SK-N-MC (cell line): ENCODE measurements around the gene PKDREJ.

Experiments used
- DNase-seq: peaks from one replicate; pipeline ENCODE4 v3.0.0-alpha.2; 2011; ENCODE audit warnings: low read depth, low spot score
- H3K27ac ChIP-seq: fragments of 200-600 bp; sonication (generic); 2 replicates; pipeline ENCODE4 v1.5.1; 2016; ENCODE audit warnings: mixed run types
- H3K36me3 ChIP-seq: fragments of 200-600 bp; sonication (generic); 2 replicates; pipeline ENCODE4 v1.6.1; 2017; ENCODE audit warnings: antibody characterized with exemption, low read length, mixed read lengths; ENCODE audit not compliant: insufficient read depth
- H3K4me3 ChIP-seq: fragments of 200-600 bp; sonication (generic); 2 replicates; pipeline ENCODE4 v1.5.1; 2016
- H3K9ac ChIP-seq: fragments of 200-600 bp; sonication (generic); 2 replicates; pipeline ENCODE4 v1.8.0; 2017; ENCODE audit warnings: mixed run types, mixed read lengths; ENCODE audit not compliant: insufficient read length
- H3K9me3 ChIP-seq: fragments of 200-600 bp; sonication (generic); 2 replicates; pipeline ENCODE4 v1.6.1; 2017; ENCODE audit warnings: low read depth, mild to moderate bottlenecking, antibody characterized with exemption, low read length, moderate library complexity, mixed read lengths
- EZH2 ChIP-seq: fragments of 200-600 bp; sonication (generic); IDR thresholded peaks from one replicate; pipeline ENCODE4 v1.6.1; 2017; ENCODE audit warnings: antibody characterized with exemption
- FOXP2 ChIP-seq: optimal IDR thresholded peaks from 2 replicates; pipeline ENCODE3; 2011; ENCODE audit warnings: mild to moderate bottlenecking, moderate library complexity; ENCODE audit not compliant: insufficient read depth; ENCODE audit errors: extremely low read length, control extremely low read depth
- POLR2AphosphoS5 ChIP-seq: IDR thresholded peaks from 2 replicates; pipeline ENCODE4 v1.6.1; 2012; ENCODE audit warnings: mild to moderate bottlenecking, low read depth, low read length, borderline replicate concordance

PKDREJ gene

DNA sequence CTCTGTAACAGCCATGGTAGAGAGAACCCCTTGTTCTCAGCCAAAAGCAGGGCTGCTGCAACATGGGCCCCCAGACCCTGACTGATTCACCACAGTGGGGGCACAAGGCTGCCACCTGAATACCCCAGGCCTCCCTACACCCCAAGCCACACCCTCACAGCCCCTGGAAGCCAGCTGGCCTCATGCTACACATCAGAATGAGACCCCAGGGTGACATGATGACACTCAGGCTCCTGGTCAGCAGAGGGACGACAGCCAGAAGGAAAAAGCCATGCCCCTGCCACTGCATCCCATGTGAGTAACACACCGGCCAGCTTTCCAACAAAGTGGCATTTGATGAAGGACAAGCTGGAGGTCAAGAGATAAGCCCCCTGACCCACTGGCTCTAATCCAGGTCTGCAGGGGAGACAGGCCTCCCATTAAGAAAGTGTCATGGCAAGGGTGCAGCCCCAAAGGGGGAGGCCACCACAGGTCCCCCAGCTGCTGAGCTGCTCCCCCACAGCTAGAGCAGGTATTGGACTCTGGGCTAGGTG, 15.6 kb downstream of the PKDREJ start:
- no peak overlapping the region for H3K9ac ChIP-seq
- no peaks in the 10 kb centered on the region; the same call in 1 of the 2 replicates for H3K36me3 ChIP-seq
- no peak for DNase-seq
- TF ChIP-seq EZH2 (no peak), FOXP2 (no peak), POLR2AphosphoS5 (no peak)
- no peak overlapping the region for H3K27ac ChIP-seq
- no peaks in the 10 kb centered on the region for H3K9me3 ChIP-seq
- no peak overlapping the region for H3K4me3 ChIP-seq

- H3K9ac ChIP-seq: no peak overlapping the region
- no peak overlapping the region for H3K4me3 ChIP-seq
- H3K36me3 ChIP-seq: no peaks in the 10 kb centered on the region; the same call in 1 of the 2 replicates
- H3K9me3 ChIP-seq: no peaks in the 10 kb centered on the region
- no peak for TF ChIP-seq POLR2AphosphoS5
- no peak for TF ChIP-seq FOXP2
- no peak for TF ChIP-seq EZH2
- DNase-seq: no peak
- H3K27ac ChIP-seq: no peak overlapping the region
Observed at GRCh38 chr22:46246178-46246577, 17.0 kb downstream of the PKDREJ start.

DNA sequence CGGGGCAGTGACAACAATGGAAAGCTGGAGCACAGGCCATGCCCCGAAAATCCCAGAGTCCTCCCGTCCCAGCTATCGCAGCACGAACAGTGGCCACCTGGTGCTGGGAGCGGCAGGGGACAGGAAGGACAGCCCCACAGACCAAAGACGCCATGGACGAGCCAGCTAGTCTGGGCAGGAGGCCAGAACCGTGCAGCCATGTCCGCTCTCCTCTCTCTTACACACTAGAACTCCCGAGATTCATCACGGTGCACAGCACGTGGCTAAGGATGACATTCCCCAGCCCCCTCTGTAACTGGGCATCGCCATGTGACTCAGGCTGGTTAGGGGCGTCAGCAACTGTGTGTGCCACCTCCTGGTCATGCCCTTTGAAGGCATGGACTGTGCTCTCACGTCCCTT, 17.6 kb downstream of the PKDREJ start:
- H3K4me3 ChIP-seq: no peak overlapping the region
- DNase-seq: no peak
- TF ChIP-seq EZH2 (no peak), POLR2AphosphoS5 (no peak), FOXP2 (no peak)
- H3K9me3 ChIP-seq: no peaks in the 10 kb centered on the region
- H3K27ac ChIP-seq: no peak overlapping the region
- no peak overlapping the region for H3K9ac ChIP-seq
- H3K36me3 ChIP-seq: no peaks in the 10 kb centered on the region; the same call in 1 of the 2 replicates

- H3K9ac ChIP-seq: no peak overlapping the region
- no peaks in the 10 kb centered on the region; the same call in 1 of the 2 replicates for H3K36me3 ChIP-seq
- TF ChIP-seq POLR2AphosphoS5 (no peak), EZH2 (no peak), FOXP2 (no peak)
- DNase-seq: no peak
- H3K4me3 ChIP-seq: no peak overlapping the region
- no peaks in the 10 kb centered on the region for H3K9me3 ChIP-seq
- H3K27ac ChIP-seq: no peak overlapping the region
Observed at GRCh38 chr22:46244771-46245170, 18.4 kb downstream of the PKDREJ start.

- H3K9ac ChIP-seq: no peak overlapping the region
- no peak for DNase-seq
- no peaks in the 10 kb centered on the region; the same call in 1 of the 2 replicates for H3K36me3 ChIP-seq
- TF ChIP-seq POLR2AphosphoS5: no peak
- TF ChIP-seq EZH2: no peak
- no peak for TF ChIP-seq FOXP2
- 0 out of 2 replicates have a peak overlapping the region, but pooled peaks have one; percentile 13 for H3K27ac ChIP-seq
- H3K9me3 ChIP-seq: no peaks in the 10 kb centered on the region
- H3K4me3 ChIP-seq: no peak overlapping the region
Observed at GRCh38 chr22:46242076-46242475, 21.1 kb downstream of the PKDREJ start.

DNA sequence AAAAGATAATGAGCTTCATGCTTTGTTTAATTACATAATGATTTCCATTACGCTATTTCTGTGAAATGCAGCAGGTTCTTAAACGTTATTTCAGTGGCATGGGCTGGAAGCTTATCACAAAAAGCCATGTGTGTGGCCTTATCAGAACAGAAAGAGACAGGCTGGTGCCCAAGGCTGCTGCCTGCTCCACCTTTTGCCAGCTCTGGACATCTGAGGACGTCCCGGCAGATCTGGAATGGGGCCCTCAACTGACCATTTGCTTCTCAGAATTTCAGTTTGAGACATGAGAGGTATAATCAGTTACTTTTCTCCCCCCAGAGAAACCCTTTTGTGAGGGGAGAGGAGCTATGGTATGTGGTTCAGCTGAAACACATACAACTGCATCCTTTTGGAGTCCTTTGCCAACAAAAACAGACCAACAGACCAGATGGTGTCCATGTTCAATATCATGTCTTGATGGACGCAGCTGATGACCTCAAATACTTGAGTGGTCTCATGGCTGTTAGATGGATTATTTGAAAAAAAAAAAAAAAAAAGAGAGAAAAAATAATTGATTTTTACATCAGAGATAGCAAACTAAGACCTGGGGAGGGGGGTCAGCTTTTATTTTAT, 21.6 kb downstream of the PKDREJ start:
- H3K9ac ChIP-seq: no peak overlapping the region
- no peak overlapping the region for H3K4me3 ChIP-seq
- H3K27ac ChIP-seq: no peak overlapping the region
- no peak for DNase-seq
- H3K9me3 ChIP-seq: no peaks in the 10 kb centered on the region
- no peaks in the 10 kb centered on the region; the same call in 1 of the 2 replicates for H3K36me3 ChIP-seq
- TF ChIP-seq FOXP2 (no peak), POLR2AphosphoS5 (no peak), EZH2 (no peak)

DNA sequence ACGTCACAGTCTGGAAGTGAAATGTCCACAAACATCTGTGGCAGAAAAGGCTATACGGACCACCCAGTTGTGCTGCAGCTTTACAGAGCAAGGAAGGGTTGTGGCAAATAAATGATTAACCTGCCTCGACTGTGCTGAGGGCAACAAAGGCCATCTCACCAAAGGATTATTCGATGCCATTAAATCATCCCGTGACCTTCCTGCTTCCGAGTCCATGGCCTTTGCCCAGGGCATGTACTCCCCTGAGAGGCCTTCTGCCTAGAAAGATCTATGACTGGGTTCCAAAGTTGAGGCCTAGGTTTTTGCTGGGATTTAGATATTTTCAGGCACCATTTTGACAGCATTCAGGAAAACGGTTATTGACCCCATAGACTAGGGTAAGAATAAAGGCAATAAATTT, 22.2 kb downstream of the PKDREJ start:
- no peak for DNase-seq
- no peak overlapping the region for H3K27ac ChIP-seq

DNA sequence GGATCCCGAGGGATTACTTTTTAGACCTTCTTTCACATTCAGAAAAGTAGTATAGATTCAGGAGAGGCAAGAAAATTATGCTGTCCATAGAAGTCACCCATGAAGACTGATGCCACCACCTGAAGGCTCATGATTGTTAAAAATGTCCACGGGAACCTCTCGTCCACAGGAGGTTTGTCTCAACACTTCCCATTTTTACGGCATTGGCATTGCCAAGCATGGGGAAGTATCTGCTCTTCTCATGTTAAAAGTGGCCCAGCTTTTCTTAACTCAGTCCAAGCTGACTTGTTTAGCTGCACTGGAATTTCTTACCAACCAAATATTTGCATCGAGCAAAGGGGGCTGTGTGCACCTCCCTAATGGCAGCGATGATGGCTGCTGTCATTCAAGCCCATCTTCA, 22.6 kb downstream of the PKDREJ start:
- Histone ChIP-seq H3K4me3 (no peak overlapping the region), H3K9ac (no peak overlapping the region), H3K27ac (no peak overlapping the region)

More for the DNA sequence above, 22.2 kb downstream of the PKDREJ start:
- Histone ChIP-seq H3K4me3 (no peak overlapping the region), H3K9ac (no peak overlapping the region), H3K9me3 (no peaks in the 10 kb centered on the region), H3K36me3 (no peaks in the 10 kb centered on the region; the same call in 1 of the 2 replicates)
- no peak for TF ChIP-seq FOXP2
- no peak for TF ChIP-seq POLR2AphosphoS5
- no peak for TF ChIP-seq EZH2

More for the DNA sequence above, 22.6 kb downstream of the PKDREJ start:
- no peaks in the 10 kb centered on the region; the same call in 1 of the 2 replicates for H3K36me3 ChIP-seq
- DNase-seq: no peak
- no peak for TF ChIP-seq EZH2
- TF ChIP-seq FOXP2: no peak
- TF ChIP-seq POLR2AphosphoS5: no peak
- H3K9me3 ChIP-seq: no peaks in the 10 kb centered on the region
